ENCODE results near the gene SNRK. TPM values are rescaled to one million over a fixed set of nuclear protein-coding genes. Genes with fewer than 3 reads are reported as not detected.
"Not testable (repeated sequence)": the region's sequence is repeated elsewhere in the genome, so short reads cannot be mapped to it uniquely, and the experiment has no call there.

SNRK gene
- total RNA-seq, 1 donor from 2014 or later, result 36.7 TPM

DNA sequence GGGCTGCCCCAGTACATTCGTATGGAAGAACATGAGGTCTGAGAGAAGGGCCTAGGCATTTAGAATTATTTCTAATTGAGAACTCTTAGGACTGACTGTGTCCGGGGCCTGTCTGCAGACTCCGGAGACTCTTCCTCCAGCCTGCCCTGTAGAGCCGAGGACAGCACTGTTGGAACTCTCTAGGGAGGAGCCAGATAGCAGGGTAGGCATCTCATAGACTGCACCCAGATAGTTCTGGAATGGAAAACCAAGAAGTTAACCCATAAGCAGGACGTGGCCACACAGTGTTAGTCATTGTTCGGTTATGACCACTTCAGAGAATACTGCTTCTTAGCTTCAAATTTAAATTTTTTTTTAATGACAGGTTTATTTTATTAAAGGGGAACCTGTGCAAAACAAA is 59.5 kb downstream of the SNRK start:
- DNase-seq (ENCODE audit: low spot score), result no peak

DNA sequence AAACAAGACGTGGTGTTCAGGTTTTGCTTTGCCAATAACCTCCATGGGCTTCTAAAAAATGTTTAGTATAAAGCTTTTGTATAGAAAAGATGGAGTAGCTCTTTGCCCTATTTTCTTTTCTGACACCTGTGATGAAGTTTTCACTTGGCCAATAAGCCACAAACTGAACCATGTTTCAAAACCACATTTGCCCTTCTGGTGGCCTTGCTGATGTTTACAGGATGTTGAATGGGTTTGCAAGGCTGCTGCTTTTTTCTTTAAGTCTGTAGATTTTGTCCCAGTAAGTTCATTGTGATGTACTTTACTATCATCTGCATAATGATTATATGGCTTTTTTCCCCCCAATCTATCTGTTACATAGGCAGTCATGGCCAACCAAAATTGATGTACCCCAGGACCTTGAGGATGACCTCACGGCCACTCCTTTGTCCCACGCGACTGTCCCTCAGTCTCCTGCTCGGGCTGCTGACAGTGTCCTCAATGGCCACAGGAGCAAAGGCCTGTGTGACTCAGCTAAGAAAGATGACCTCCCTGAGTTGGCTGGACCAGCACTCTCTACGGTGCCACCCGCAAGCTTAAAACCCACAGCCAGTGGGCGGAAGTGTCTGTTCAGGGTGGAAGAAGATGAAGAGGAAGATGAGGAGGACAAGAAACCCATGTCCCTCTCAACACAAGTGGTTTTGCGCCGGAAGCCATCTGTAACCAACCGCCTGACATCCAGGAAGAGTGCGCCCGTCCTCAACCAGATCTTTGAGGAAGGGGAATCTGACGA is 60.8 kb downstream of the SNRK start:
- DNase-seq (ENCODE audit: low spot score), result no peak

GRCh38 chr3:43347774-43348173 is 61.4 kb downstream of the SNRK start:
- no peak for DNase-seq (ENCODE audit: low spot score)

DNA sequence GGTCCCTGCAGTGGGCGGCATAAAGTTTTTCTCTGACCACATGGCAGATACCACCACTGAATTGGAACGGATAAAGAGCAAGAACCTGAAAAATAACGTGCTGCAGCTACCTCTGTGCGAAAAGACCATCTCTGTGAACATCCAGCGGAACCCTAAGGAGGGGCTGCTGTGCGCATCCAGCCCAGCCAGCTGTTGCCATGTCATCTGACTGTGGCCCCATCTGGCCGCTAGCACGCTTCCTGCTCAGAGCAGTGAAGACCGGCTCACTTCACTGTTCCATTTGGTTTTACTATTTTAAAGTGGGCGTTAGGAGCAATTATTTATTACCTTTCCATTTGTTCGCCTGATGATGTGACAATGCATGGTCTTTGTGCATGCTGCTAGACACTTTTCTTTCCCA is 62.0 kb downstream of the SNRK start:
- DNase-seq (ENCODE audit: low spot score), result no peak

DNA sequence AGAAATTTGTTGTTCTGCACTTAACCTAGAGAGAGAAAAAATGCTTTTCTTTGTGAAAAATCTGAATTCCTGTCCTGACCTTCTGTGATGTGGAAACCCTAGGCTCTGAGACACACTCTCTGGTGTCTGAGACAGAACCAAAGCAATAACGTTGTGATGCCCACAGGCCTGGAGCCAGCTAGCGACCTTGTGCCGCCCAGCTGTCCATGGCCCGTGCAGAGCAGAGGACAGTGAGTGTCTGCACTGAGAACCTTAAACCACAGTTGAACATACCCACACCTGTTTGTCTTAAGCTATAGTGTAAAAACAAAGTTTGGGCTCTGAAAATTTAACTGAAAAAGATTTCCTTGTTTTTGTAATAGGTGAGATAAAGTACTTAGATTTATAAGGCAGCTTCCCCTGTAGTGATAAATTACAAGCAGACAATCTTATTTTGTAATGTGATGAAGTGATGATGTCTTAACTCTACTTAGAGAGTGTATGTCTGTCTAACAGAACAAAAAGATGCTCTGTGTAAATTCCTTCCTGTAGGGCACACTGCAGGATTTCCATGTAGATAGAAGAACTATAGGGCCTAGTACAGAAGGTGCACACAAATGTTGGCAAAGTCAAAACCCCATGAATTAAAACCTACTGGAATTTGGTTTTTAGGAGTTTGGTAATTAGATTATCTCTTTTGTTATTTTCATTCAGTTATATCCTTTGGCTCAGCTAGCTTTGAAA is 62.7 kb downstream of the SNRK start:
- DNase-seq (ENCODE audit: low spot score), result no peak

DNA sequence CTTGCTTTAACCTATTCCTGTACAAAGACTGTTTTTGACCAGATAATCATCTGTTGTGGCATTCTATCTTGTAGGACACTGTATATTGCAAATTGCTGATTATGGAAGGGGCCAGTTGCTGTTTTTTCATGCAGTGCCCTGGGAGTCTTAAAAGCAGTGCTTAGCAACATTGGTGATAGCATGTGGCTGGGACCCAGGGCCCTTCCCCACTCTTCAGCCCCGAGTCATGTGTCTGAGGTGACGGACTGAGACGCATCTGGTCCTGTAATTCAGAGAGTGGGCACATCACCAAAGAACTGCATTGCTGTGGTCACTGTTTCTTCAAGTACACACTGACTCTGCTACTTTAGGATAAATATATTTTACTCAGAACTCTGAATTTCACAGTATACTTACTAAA is 63.4 kb downstream of the SNRK start:
- no peak for DNase-seq (ENCODE audit: low spot score)

GRCh38 chr3:43353393-43353792 is 67.1 kb downstream of the SNRK start:
- no peak for DNase-seq (ENCODE audit: low spot score)

GRCh38 chr3:43353923-43354670 is 67.8 kb downstream of the SNRK start:
- no peak for DNase-seq (ENCODE audit: low spot score)

- DNase-seq (ENCODE audit: low spot score), result not testable (repeated sequence)
Measured at GRCh38 chr3:43356033-43356432, 69.7 kb downstream of the SNRK start.

DNA sequence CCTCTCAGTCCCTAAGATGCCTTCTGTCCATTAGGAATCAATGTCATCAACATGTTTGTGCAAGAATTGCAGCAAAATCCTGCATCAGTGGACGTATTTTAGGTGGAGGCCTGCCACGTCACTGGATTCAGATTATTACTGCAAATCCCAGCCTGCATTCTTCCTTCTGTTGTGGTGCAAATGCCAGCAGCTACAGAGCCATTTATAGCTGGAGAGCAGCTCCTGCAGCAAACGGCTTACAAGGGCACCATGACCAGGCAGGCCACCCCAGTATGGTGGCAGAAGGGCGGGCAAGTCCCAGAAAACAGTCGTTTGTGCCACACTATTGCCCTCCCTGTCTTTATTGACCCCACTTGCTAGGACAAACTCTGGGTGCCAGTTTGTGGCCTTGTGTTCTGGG is 74.7 kb downstream of the SNRK start:
- DNase-seq (ENCODE audit: low spot score), result no peak

DNA sequence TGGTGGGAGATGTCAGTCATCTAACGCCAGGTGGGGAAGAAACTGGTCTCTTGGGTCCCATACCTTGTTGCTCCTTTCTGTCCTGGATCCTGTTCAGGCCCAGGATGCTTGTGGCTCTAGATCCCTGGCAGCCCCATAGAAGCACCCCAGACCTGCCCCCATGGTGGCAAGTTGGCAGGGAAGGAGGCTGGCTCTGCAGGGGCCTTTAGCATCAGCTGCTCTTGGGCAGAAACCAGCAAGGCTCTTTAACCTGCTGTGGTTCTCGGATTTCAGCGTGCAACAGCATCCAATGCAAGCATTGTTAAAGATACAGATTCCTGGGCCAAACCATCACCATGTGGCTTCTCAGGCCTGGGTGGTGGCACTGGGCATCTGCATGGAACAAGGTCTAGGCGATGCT is 75.8 kb downstream of the SNRK start:
- no peak for DNase-seq (ENCODE audit: low spot score)

DNA sequence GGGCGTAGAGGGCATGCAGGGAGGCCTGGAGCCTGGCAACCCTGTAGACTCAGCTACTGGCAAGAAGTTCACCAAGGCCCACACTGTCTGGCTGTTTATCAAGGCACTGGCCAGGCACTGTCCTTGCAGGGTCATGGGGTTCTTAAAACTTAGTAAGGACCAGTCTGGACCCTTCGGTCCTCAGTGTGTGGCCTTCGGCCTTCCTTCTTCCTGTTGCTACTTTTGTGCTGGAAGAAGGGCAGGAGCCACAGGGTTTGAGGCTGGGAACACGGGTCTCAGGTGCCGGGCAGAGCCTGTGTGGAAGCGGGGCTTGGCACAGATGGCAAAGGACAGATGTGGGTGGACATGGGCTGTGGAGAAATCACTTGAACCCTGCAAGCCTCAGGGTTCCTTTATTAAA is 76.6 kb downstream of the SNRK start:
- no peak for DNase-seq (ENCODE audit: low spot score)

DNA sequence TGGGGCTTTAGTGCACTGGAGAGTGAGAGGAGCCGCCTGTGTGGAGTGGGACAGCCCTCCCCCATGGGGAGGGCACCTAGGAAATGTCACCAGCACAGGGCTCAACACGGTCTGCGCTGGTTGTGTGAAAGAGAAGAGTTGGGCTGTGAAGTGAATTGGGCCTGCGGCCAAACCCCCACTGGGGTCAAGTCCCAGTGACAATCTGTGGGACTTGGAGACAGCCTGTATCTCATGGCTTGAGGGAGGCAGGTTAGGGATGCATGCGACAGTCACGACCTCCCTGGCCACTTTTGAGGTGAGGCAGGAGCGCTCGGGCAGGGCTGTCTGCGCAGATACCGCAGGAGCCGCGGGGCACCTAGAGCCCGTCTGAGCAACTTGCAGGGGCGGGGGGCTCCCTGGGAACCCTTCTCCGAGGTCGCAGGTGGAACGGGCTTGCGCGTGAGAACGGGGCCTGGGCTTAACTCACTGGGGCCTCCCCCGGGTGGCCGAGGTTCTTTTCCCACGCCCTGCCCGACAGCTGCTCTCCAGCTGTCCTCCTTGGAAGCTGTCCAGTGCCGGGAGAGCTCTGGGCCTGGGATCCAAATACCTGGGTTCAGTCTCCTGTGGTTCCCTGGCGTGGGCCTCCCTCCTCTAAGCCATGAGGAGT is 77.4 kb downstream of the SNRK start:
- no peak for DNase-seq (ENCODE audit: low spot score)

- DNase-seq (ENCODE audit: low spot score), result no peak
Measured at GRCh38 chr3:43364494-43364893, 78.2 kb downstream of the SNRK start.

- DNase-seq (ENCODE audit: low spot score), result no peak
Measured at GRCh38 chr3:43364926-43365325, 78.6 kb downstream of the SNRK start.

DNA sequence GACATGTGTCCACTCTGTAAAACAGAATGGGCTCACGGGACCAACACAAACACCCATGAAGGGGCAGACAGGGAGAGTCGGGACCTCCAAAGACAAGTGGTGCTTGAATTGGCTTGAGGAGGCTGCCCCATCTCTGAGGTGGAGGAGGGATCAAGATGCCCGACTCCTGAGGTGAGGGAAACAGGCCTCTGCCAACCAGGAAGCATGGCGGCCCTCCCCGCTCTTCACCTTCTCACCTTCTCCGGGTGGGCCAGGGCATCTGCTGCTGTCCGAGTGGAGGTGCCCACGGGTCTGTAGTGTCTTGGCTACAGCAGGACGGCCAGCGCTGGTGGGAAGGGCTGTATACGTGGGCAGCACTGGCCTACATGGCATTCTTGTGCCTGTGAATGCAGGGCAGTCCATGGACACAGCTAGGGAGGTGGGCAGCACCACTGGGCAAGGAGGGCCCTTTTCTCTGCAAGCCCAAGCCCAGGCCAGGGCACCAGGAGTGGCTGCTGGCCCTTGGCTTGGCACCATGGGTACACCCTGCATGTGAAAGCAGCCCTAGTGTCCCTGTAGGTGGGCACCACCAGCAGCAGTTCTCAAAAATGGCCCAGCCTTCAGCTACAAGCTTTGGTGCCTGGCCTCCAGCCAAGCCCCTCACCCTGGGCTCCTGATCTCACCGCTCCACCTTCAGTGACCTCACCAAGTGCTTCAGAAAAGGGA is 79.4 kb downstream of the SNRK start:
- DNase-seq (ENCODE audit: low spot score), result no peak

DNA sequence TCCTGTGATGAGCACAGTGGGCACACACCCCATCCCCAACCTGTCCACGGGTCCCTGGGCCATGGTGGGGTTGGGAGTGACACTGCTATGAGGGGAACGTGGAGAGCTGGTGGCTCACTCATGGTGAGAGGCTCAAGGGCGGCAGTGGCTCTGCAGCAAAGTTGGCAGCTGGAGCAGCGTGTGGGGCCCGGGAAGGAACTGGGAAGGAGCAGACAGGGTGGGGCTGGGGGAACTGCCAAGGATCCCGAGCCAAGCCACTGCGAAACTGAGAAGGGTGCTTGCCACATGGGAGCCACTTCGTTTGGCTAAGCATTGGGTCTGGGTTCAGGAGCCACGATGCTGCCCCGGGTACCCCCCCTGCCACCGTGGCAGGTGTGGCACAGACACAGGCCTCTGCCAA is 80.1 kb downstream of the SNRK start:
- no peak for DNase-seq (ENCODE audit: low spot score)

- DNase-seq (ENCODE audit: low spot score), result no peak
Measured at GRCh38 chr3:43366885-43367284, 80.5 kb downstream of the SNRK start.

DNA sequence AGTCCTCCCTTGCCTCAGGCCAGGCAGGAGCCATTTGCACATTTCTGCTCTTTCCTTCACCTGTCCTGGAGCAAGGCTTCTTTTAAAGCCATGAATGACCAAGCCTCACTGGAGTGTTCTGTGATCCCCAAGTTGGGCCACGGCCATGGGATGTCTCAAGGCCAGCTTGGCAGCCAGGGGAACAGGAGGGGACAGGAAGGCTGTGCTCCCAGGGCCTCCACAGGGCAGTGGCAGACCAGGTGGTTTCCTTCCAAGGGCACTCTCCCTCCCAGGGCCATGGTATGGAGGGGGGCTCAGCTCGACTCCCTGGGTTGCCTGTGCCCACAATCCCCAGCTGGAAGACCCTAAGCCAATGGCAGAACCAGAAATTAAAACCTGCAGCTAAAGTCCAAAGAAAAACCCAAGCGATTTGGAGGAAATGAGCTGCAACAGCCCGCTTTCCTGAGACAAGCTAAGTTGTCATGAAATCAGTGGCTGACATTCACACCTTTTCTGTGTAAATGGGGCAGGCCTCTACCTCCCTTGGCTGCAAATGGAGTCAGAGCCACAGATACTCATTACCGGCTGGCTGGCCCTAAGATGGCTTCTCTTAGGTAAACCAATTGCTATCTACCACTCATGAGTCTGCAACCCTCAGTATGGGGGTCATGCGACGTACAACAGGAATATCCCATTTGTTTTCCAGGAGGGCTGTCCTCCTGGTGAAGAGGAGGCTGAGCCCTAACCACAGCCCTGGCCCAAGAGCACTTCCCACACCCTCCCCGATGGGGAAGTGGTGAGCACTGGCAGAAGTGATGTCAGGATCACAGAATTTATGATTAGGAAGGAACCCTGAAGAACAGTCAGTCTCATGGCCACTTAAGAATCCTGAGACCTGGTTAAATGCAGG is 83.3 kb downstream of the SNRK start:
- no peak for DNase-seq (ENCODE audit: low spot score)

GRCh38 chr3:43370293-43370980 is 84.1 kb downstream of the SNRK start:
- DNase-seq (ENCODE audit: low spot score), result no peak
